CD14-positive monocyte (primary cell): ENCODE data around the gene CDK5RAP2. TPM values are rescaled to one million over a fixed set of nuclear protein-coding genes. Genes with fewer than 3 reads are reported as not detected.

Experiments used
- DNase-seq, 3 donors: peaks; one replicate each; pipeline ENCODE4 v3.0.0-alpha.2; 2011 to 2022
- H2AFZ ChIP-seq: 2 replicates; pipeline ENCODE4 v1.6.0; 2012; ENCODE audit warnings: mild to moderate bottlenecking, low read depth, low read length, inconsistent platforms; ENCODE audit not compliant: insufficient read depth, poor library complexity, severe bottlenecking
- H3K27ac ChIP-seq, 2 donors: 1 replicate in 1 of 2; 2 replicates in 1 of 2; pipeline ENCODE4 v1.5.1; 2012 to 2013; ENCODE audit warnings: low read length in 2 of 2, control low read depth in 1 of 2, inconsistent platforms in 1 of 2, low read depth in 1 of 2, mild to moderate bottlenecking in 1 of 2
- H3K27me3 ChIP-seq, 2 donors: one replicate each; pipeline versions ENCODE4 v1.6.0 to v1.6.1; 2011 to 2013; ENCODE audit warnings: low read length in 2 of 2; ENCODE audit not compliant: control insufficient read depth in 2 of 2, insufficient read depth in 2 of 2
- H3K36me3 ChIP-seq, 2 donors: replicated peaks in 1 of 2; 1 replicate in 1 of 2; 2 replicates in 1 of 2; pipeline versions ENCODE4 v1.5.1 to v1.6.1; 2012 to 2013; ENCODE audit warnings: low read length in 2 of 2, control low read depth in 1 of 2, inconsistent platforms in 1 of 2, mild to moderate bottlenecking in 1 of 2; ENCODE audit not compliant: insufficient read depth in 2 of 2, control insufficient read depth in 1 of 2
- H3K4me1 ChIP-seq, 2 donors: 1 replicate in 1 of 2; 2 replicates in 1 of 2; pipeline versions ENCODE4 v1.5.1 to v1.6.1; 2012 to 2013; ENCODE audit warnings: low read length in 2 of 2, control low read depth in 1 of 2, inconsistent platforms in 1 of 2, mild to moderate bottlenecking in 1 of 2, moderate library complexity in 1 of 2; ENCODE audit not compliant: insufficient read depth in 2 of 2, control insufficient read depth in 1 of 2
- H3K4me2 ChIP-seq: replicated peaks from 2 replicates; pipeline ENCODE3; 2012; ENCODE audit warnings: low read length, moderate library complexity, mild to moderate bottlenecking; ENCODE audit not compliant: poor library complexity, severe bottlenecking; ENCODE audit errors: extremely low read depth
- H3K4me3 ChIP-seq, 3 experiments: fragments of 200-600 bp in 1 of 3; sonication (generic) in 1 of 3; replicated peaks in 1 of 3; 1 replicate in 2 of 3; 2 replicates in 1 of 3; pipeline ENCODE4 v1.5.1; 2011 to 2013; ENCODE audit warnings: low read length in 3 of 3, mild to moderate bottlenecking in 3 of 3, control low read depth in 2 of 3, low read depth in 2 of 3, inconsistent platforms in 1 of 3, moderate library complexity in 1 of 3
- H3K79me2 ChIP-seq: 2 replicates; pipeline ENCODE4 v1.6.0; 2012; ENCODE audit warnings: mild to moderate bottlenecking, control low read depth, inconsistent platforms, low read length, moderate library complexity; ENCODE audit not compliant: insufficient read depth
- H3K9ac ChIP-seq: 2 replicates; pipeline ENCODE4 v1.6.0; 2017; ENCODE audit warnings: low read length, mild to moderate bottlenecking; ENCODE audit not compliant: insufficient read depth, poor library complexity, severe bottlenecking
- H3K9me3 ChIP-seq, 2 donors: replicated peaks in 1 of 2; 1 replicate in 1 of 2; 2 replicates in 1 of 2; pipeline versions ENCODE4 v1.5.1 to v1.6.1; 2012 to 2013; ENCODE audit warnings: low read length in 2 of 2, control low read depth in 1 of 2; ENCODE audit not compliant: control insufficient read depth in 1 of 2, insufficient read depth in 1 of 2
- H4K20me1 ChIP-seq: 2 replicates; pipeline ENCODE4 v1.6.0; 2012; ENCODE audit warnings: mild to moderate bottlenecking, low read length, control low read depth, moderate library complexity; ENCODE audit not compliant: insufficient read depth
- H3K27ac Mint-ChIP-seq, 7 donors: one replicate each; pipeline ENCODE4 v1.8.0; 2020; ENCODE audit warnings: mild to moderate bottlenecking in 7 of 7, mixed read lengths in 7 of 7, moderate library complexity in 6 of 7, inconsistent platforms in 2 of 7
- H3K27me3 Mint-ChIP-seq, 3 donors: one replicate each; pipeline ENCODE4 v1.8.0; 2021 to 2022; ENCODE audit warnings: low read depth in 3 of 3, mild to moderate bottlenecking in 3 of 3, mixed read lengths in 3 of 3, moderate library complexity in 3 of 3, inconsistent platforms in 1 of 3
- H3K36me3 Mint-ChIP-seq, 2 donors: one replicate each; pipeline ENCODE4 v1.8.0; 2020; ENCODE audit warnings: mixed read lengths in 2 of 2, inconsistent platforms in 1 of 2, mild to moderate bottlenecking in 1 of 2
- H3K4me1 Mint-ChIP-seq: one replicate; pipeline ENCODE4 v1.8.0; 2020; ENCODE audit warnings: mild to moderate bottlenecking, mixed read lengths
- H3K4me3 Mint-ChIP-seq, 2 donors: one replicate each; pipeline ENCODE4 v1.8.0; 2020; ENCODE audit warnings: mild to moderate bottlenecking in 2 of 2, mixed read lengths in 2 of 2, moderate library complexity in 1 of 2
- H3K9me3 Mint-ChIP-seq, 7 donors: one replicate each; pipeline ENCODE4 v1.8.0; 2020 to 2022; ENCODE audit warnings: mixed read lengths in 7 of 7, mild to moderate bottlenecking in 6 of 7, moderate library complexity in 6 of 7, inconsistent platforms in 2 of 7
- WGBS: methylation state at CpG from one replicate; pipeline ENCODE4 v1.1.5; 2013; ENCODE audit warnings: missing lambda C conversion rate; ENCODE audit not compliant: insufficient coverage; 5-methylcytosine and 5-hydroxymethylcytosine counted together
- intact Hi-C, 2 donors: fragments of 100-400 bp; cut with micrococcal nuclease; formaldehyde crosslinking; loops; one replicate each; pipeline versions ENCODE4 v1.15.0 to v1.15.1; 2023
- polyA plus RNA-seq, 3 donors: library from polyadenylated mRNA; depleted of rRNA in 1 of 3; unstranded in 2 of 3; stranded (reverse) in 1 of 3; fragments of 300-500 nt in 2 of 3; fragments of >200 nt in 1 of 3; fragmentation: Illumina TruSeq in 2 of 3; gene quantifications; 1 replicate in 2 of 3; 2 replicates in 1 of 3; pipeline ENCODE4 v1.2.3, GENCODE V29; 2012 to 2021
- TF ChIP-seq, protein P1 (sequence below): fragments of 200-600 bp; IDR thresholded peaks from one replicate; pipeline ENCODE4 v1.8.0; 2022; ENCODE audit warnings: antibody characterized with exemption, mild to moderate bottlenecking

Gene CDK5RAP2
- polyA plus RNA-seq, 3 donors: 2.0 to 13.7 (median 6.1) TPM

DNA sequence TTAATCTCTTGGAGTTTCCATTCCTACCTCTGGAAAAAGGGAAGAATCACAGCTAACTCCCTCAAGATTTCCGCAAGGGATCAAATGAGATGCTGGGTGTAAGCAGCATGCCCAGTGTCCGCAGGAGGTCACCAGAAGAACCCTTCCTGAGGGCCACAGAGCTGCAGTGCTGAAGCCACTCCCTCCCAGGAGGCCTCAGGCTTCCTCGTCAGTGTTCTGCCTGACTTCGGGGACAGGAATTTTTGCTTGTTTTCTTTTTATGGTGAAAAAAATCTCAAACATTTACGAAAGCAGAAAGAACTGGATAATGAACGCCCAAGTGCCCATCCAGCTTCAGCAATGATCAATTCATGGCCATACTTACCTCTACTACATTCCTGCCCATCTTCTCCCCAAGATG, 183.0 kb downstream of the CDK5RAP2 start:
- intact Hi-C loops: no loop called here
- H3K9me3 ChIP-seq: no peaks in the 10 kb centered on the region
- H3K27me3 ChIP-seq: no peaks in the 10 kb centered on the region
- H3K36me3 ChIP-seq: peaks cover 86 to 91% of the 10 kb centered on the region in 2 donors
- Mint-ChIP-seq H3K4me1 (no peaks in the 10 kb centered on the region), H3K4me3 (no peak overlapping the region), H3K27me3 (peaks cover 0 to 3% (median 0%) of the 10 kb centered on the region in 3 donors), H3K36me3 (peaks cover 82 to 87% of the 10 kb centered on the region in 2 donors), H3K9me3 (no peaks in the 10 kb centered on the region), H3K27ac (peak overlapping the region in 1 of 7 donors; percentile 21)
- DNase-seq: no peak
- H3K79me2 ChIP-seq: no peaks in the 10 kb centered on the region
- TF ChIP-seq, protein P1, sequence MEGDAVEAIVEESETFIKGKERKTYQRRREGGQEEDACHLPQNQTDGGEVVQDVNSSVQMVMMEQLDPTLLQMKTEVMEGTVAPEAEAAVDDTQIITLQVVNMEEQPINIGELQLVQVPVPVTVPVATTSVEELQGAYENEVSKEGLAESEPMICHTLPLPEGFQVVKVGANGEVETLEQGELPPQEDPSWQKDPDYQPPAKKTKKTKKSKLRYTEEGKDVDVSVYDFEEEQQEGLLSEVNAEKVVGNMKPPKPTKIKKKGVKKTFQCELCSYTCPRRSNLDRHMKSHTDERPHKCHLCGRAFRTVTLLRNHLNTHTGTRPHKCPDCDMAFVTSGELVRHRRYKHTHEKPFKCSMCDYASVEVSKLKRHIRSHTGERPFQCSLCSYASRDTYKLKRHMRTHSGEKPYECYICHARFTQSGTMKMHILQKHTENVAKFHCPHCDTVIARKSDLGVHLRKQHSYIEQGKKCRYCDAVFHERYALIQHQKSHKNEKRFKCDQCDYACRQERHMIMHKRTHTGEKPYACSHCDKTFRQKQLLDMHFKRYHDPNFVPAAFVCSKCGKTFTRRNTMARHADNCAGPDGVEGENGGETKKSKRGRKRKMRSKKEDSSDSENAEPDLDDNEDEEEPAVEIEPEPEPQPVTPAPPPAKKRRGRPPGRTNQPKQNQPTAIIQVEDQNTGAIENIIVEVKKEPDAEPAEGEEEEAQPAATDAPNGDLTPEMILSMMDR: no peak
- H3K4me2 ChIP-seq: no peak overlapping the region
- no peaks in the 10 kb centered on the region for H4K20me1 ChIP-seq
- 100% methylated on average over 3 of the region's 6 CpGs for WGBS
- H3K9ac ChIP-seq: no peak overlapping the region
- no peak overlapping the region for H3K27ac ChIP-seq
- no peak overlapping the region for H3K4me3 ChIP-seq
- H3K4me1 ChIP-seq: no peaks in the 10 kb centered on the region
- H2AFZ ChIP-seq: no peak overlapping the region

DNA sequence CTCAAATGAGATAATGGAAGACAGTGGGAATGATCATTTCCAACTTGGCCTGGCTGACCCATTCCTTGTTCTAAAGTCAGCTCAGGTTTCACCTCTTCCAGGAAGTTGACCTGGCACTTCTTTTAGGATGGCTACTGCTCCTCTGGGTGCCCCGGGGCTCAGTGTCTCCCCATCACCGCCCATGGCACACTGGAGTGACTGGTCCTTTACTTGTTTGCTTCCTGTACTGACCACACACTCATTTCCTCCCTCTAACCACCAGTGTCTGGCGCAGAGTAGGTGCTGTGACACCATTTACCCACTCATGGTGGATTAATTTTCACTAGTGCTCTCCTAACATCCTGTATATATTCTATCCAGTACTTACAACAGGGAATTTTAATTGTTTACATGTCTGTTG, 183.5 kb downstream of the CDK5RAP2 start:
- H3K27ac Mint-ChIP-seq: peak overlapping the region in 2 of 7 donors; percentile 23 to 64
- no peaks in the 10 kb centered on the region for H3K79me2 ChIP-seq
- H3K27me3 Mint-ChIP-seq: peaks cover 0 to 3% (median 0%) of the 10 kb centered on the region in 3 donors
- no peaks in the 10 kb centered on the region for H3K9me3 Mint-ChIP-seq
- no peak overlapping the region for H3K4me3 Mint-ChIP-seq
- peaks cover 86 to 90% of the 10 kb centered on the region in 2 donors for H3K36me3 Mint-ChIP-seq
- H3K4me3 ChIP-seq: no peak overlapping the region
- no peak overlapping the region for H3K9ac ChIP-seq
- no peaks in the 10 kb centered on the region for H3K9me3 ChIP-seq
- TF ChIP-seq, protein P1: no peak
- WGBS: 71% methylated on average over 3 of the region's 3 CpGs
- H3K4me1 Mint-ChIP-seq: no peaks in the 10 kb centered on the region
- intact Hi-C loops: no loop called here
- no peaks in the 10 kb centered on the region for H3K4me1 ChIP-seq
- H3K4me2 ChIP-seq: no peak overlapping the region
- peaks cover 91 to 95% of the 10 kb centered on the region in 2 donors for H3K36me3 ChIP-seq
- DNase-seq: no peak
- H2AFZ ChIP-seq: no peak overlapping the region
- no peaks in the 10 kb centered on the region for H3K27me3 ChIP-seq
- no peak overlapping the region for H3K27ac ChIP-seq
- H4K20me1 ChIP-seq: no peaks in the 10 kb centered on the region
